H9 (cell line): ENCODE measurements around the gene IFNA2. TPM values are rescaled to one million over a fixed set of nuclear protein-coding genes. Genes with fewer than 3 reads are reported as not detected.

Source experiments
- DNase-seq: peaks from one replicate; pipeline ENCODE4 v3.0.0-alpha.2; 2017
- H2AFZ ChIP-seq: one replicate; pipeline ENCODE4 v1.6.1; 2013; ENCODE audit warnings: mild to moderate bottlenecking, low read length, control low read depth, moderate library complexity
- H2AK5ac ChIP-seq: 2 replicates; pipeline ENCODE4 v1.6.1; 2013; ENCODE audit warnings: low read length, control low read depth, mixed read lengths; ENCODE audit not compliant: insufficient read length
- H2BK120ac ChIP-seq: one replicate; pipeline ENCODE4 v1.6.1; 2013; ENCODE audit warnings: low read depth, mild to moderate bottlenecking, low read length, control low read depth, inconsistent platforms; ENCODE audit not compliant: poor library complexity, severe bottlenecking
- H2BK12ac ChIP-seq: 2 replicates; pipeline ENCODE4 v1.6.1; 2013; ENCODE audit warnings: low read length, control low read depth, mixed read lengths, low read depth; ENCODE audit not compliant: insufficient read length
- H2BK15ac ChIP-seq: 2 replicates; pipeline ENCODE4 v1.6.1; 2013; ENCODE audit warnings: low read depth, low read length, control low read depth
- H2BK20ac ChIP-seq: one replicate; pipeline ENCODE4 v1.6.1; 2013; ENCODE audit warnings: low read depth, mild to moderate bottlenecking, low read length, control low read depth, inconsistent platforms; ENCODE audit not compliant: poor library complexity, severe bottlenecking
- H2BK5ac ChIP-seq: 2 replicates; pipeline ENCODE4 v1.6.1; 2013; ENCODE audit warnings: low read length, control low read depth, mixed read lengths; ENCODE audit not compliant: insufficient read length
- H3K14ac ChIP-seq: 2 replicates; pipeline ENCODE4 v1.6.1; 2013; ENCODE audit warnings: low read length, control low read depth; ENCODE audit not compliant: insufficient read depth
- H3K18ac ChIP-seq: 2 replicates; pipeline ENCODE4 v1.6.1; 2013; ENCODE audit warnings: low read depth, mild to moderate bottlenecking, mixed read lengths, low read length, control low read depth; ENCODE audit not compliant: insufficient read length
- H3K23ac ChIP-seq: 2 replicates; pipeline ENCODE4 v1.6.1; 2013; ENCODE audit warnings: low read length, control low read depth, mixed read lengths, low read depth; ENCODE audit not compliant: insufficient read length
- H3K23me2 ChIP-seq: 2 replicates; pipeline ENCODE4 v1.6.1; 2013; ENCODE audit warnings: low read depth, mild to moderate bottlenecking, mixed read lengths, low read length, control low read depth; ENCODE audit not compliant: insufficient read length, poor library complexity, severe bottlenecking
- H3K27ac ChIP-seq: 2 replicates; pipeline ENCODE4 v1.5.1; 2013; ENCODE audit warnings: low read length, control low read depth, mixed read lengths, low read depth; ENCODE audit not compliant: insufficient read length
- H3K27me3 ChIP-seq: 2 replicates; pipeline ENCODE4 v1.6.1; 2013; ENCODE audit warnings: low read length, control low read depth, inconsistent platforms; ENCODE audit not compliant: insufficient read depth
- H3K4ac ChIP-seq: 2 replicates; pipeline ENCODE4 v1.6.1; 2013; ENCODE audit warnings: low read depth, mild to moderate bottlenecking, control low read depth, inconsistent platforms, low read length, moderate library complexity
- H3K4me1 ChIP-seq: 2 replicates; pipeline ENCODE4 v1.6.1; 2013; ENCODE audit warnings: low read length, control low read depth, inconsistent platforms; ENCODE audit not compliant: insufficient read depth
- H3K4me2 ChIP-seq: 2 replicates; pipeline ENCODE4 v1.6.1; 2013; ENCODE audit warnings: low read length, control low read depth, mixed read lengths; ENCODE audit not compliant: insufficient read length, insufficient read depth
- H3K56ac ChIP-seq: 2 replicates; pipeline ENCODE4 v1.6.1; 2013; ENCODE audit warnings: low read depth, mild to moderate bottlenecking, mixed read lengths, low read length, control low read depth; ENCODE audit not compliant: insufficient read length
- H3K79me1 ChIP-seq: 2 replicates; pipeline ENCODE4 v1.6.1; 2013; ENCODE audit warnings: low read depth, mild to moderate bottlenecking, moderate library complexity, low read length, control low read depth, inconsistent platforms; ENCODE audit not compliant: insufficient read depth, poor library complexity, severe bottlenecking
- H3K79me2 ChIP-seq: 2 replicates; pipeline ENCODE4 v1.6.1; 2013; ENCODE audit warnings: low read length, control low read depth, inconsistent platforms; ENCODE audit not compliant: insufficient read depth
- H3K9ac ChIP-seq: 2 replicates; pipeline ENCODE4 v1.6.1; 2013; ENCODE audit warnings: low read length, control low read depth, mixed read lengths; ENCODE audit not compliant: insufficient read length; ENCODE audit errors: extremely low read depth
- H3K9me3 ChIP-seq: one replicate; pipeline ENCODE4 v1.6.1; 2013; ENCODE audit warnings: low read depth, low read length, inconsistent platforms; ENCODE audit not compliant: control insufficient read depth
- H3T11ph ChIP-seq: one replicate; pipeline ENCODE4 v1.6.1; 2013; ENCODE audit warnings: mild to moderate bottlenecking, low read length, control low read depth, inconsistent platforms
- H4K20me1 ChIP-seq: one replicate; pipeline ENCODE4 v1.6.1; 2013; ENCODE audit not compliant: control insufficient read depth, insufficient read length, insufficient read depth
- H4K5ac ChIP-seq: 2 replicates; pipeline ENCODE4 v1.6.1; 2013; ENCODE audit warnings: low read depth, mild to moderate bottlenecking, mixed read lengths, low read length, control low read depth; ENCODE audit not compliant: insufficient read length
- H4K8ac ChIP-seq: replicated peaks from 2 replicates; pipeline ENCODE4 v1.6.1; 2013; ENCODE audit warnings: low read length, control low read depth, mixed read lengths, low read depth; ENCODE audit not compliant: insufficient read length
- H4K91ac ChIP-seq: 2 replicates; pipeline ENCODE4 v1.6.1; 2013; ENCODE audit warnings: low read depth, mild to moderate bottlenecking, moderate library complexity, mixed read lengths, low read length, control low read depth; ENCODE audit not compliant: insufficient read length
- H3K27ac Mint-ChIP-seq, 3 experiments: 2 replicates in 2 of 3; 3 replicates in 1 of 3; pipeline ENCODE4 v1.8.0; 2020 to 2021; ENCODE audit warnings: mixed read lengths in 3 of 3, mild to moderate bottlenecking in 1 of 3, moderate library complexity in 1 of 3
- H3K27me3 Mint-ChIP-seq: 2 replicates; pipeline ENCODE4 v1.8.0; 2021; ENCODE audit warnings: low read depth, mild to moderate bottlenecking, moderate library complexity, mixed read lengths
- H3K36me3 Mint-ChIP-seq, 3 experiments: 2 replicates in 2 of 3; 3 replicates in 1 of 3; pipeline ENCODE4 v1.8.0; 2020 to 2021; ENCODE audit warnings: low read depth in 3 of 3, mixed read lengths in 3 of 3; ENCODE audit not compliant: insufficient read depth in 1 of 3
- H3K4me1 Mint-ChIP-seq, 2 experiments: 2 replicates each; pipeline ENCODE4 v1.8.0; 2020; ENCODE audit warnings: mixed read lengths in 2 of 2
- H3K4me3 Mint-ChIP-seq, 2 experiments: 2 replicates in 1 of 2; 3 replicates in 1 of 2; pipeline ENCODE4 v1.8.0; 2020 to 2021; ENCODE audit warnings: mild to moderate bottlenecking in 2 of 2, mixed read lengths in 2 of 2, moderate library complexity in 1 of 2
- H3K9me3 Mint-ChIP-seq, 2 experiments: 2 replicates in 1 of 2; 3 replicates in 1 of 2; pipeline ENCODE4 v1.8.0; 2020; ENCODE audit warnings: mild to moderate bottlenecking in 2 of 2, mixed read lengths in 2 of 2, moderate library complexity in 1 of 2
- WGBS: extraction: QIAGEN DNeasy Blood & Tissue Kit; methylation state at CpG from one replicate; pipeline ENCODE4 v1.1.7; 2013; ENCODE audit warnings: missing lambda C conversion rate, low lambda C conversion rate, mixed read lengths; ENCODE audit not compliant: insufficient read length; ENCODE audit errors: extremely low coverage; 5-methylcytosine and 5-hydroxymethylcytosine counted together
- total RNA-seq: library from RNA; stranded (reverse); gene quantifications from 2 replicates; pipeline ENCODE4 v1.2.1, GENCODE V29; 2021
- TF ChIP-seq, protein P1 (sequence below): fragments of 200-600 bp; sonication (generic); conservative IDR thresholded peaks from 3 replicates; pipeline ENCODE4 v1.8.0; 2021; ENCODE audit warnings: antibody characterized with exemption, mild to moderate bottlenecking

Gene IFNA2
- total RNA-seq, 1 experiment from 2014 or later, result not detected

- no peak overlapping the region for H2BK20ac ChIP-seq
- no peak overlapping the region for H2AK5ac ChIP-seq
- H3K4me2 ChIP-seq, result no peak overlapping the region
- no peak overlapping the region for H3K23ac ChIP-seq
- TF ChIP-seq, protein P1, sequence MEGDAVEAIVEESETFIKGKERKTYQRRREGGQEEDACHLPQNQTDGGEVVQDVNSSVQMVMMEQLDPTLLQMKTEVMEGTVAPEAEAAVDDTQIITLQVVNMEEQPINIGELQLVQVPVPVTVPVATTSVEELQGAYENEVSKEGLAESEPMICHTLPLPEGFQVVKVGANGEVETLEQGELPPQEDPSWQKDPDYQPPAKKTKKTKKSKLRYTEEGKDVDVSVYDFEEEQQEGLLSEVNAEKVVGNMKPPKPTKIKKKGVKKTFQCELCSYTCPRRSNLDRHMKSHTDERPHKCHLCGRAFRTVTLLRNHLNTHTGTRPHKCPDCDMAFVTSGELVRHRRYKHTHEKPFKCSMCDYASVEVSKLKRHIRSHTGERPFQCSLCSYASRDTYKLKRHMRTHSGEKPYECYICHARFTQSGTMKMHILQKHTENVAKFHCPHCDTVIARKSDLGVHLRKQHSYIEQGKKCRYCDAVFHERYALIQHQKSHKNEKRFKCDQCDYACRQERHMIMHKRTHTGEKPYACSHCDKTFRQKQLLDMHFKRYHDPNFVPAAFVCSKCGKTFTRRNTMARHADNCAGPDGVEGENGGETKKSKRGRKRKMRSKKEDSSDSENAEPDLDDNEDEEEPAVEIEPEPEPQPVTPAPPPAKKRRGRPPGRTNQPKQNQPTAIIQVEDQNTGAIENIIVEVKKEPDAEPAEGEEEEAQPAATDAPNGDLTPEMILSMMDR, result no peak
- no peaks in the 10 kb centered on the region for H3K36me3 Mint-ChIP-seq
- no peak overlapping the region for H2BK12ac ChIP-seq
- H2AFZ ChIP-seq, result no peak overlapping the region
- H3K79me2 ChIP-seq, result no peaks in the 10 kb centered on the region
- no peak overlapping the region for H4K5ac ChIP-seq
- no peak overlapping the region for H3K27ac ChIP-seq
- H4K91ac ChIP-seq, result no peak overlapping the region
- no peak overlapping the region for H3K14ac ChIP-seq
- H4K8ac ChIP-seq, result no peak overlapping the region
- no peaks in the 10 kb centered on the region for H4K20me1 ChIP-seq
- H3K4me3 Mint-ChIP-seq, result no peak overlapping the region
- no peak overlapping the region for H2BK15ac ChIP-seq
- no peak overlapping the region for H3K9ac ChIP-seq
- H3K4me1 ChIP-seq, result no peaks in the 10 kb centered on the region
- no peak overlapping the region for H3K4ac ChIP-seq
- no peak overlapping the region for H3K18ac ChIP-seq
- no peaks in the 10 kb centered on the region for H3K27me3 ChIP-seq
- no peak overlapping the region for H2BK5ac ChIP-seq
- no peak overlapping the region for H2BK120ac ChIP-seq
- no peak for DNase-seq
- WGBS, result no CpG with 5 or more reads among the region's 5 CpGs
- H3K4me1 Mint-ChIP-seq, result no peaks in the 10 kb centered on the region
- H3K79me1 ChIP-seq, result no peaks in the 10 kb centered on the region
- no peaks in the 10 kb centered on the region for H3K27me3 Mint-ChIP-seq
- H3K9me3 Mint-ChIP-seq, result no peaks in the 10 kb centered on the region
- H3K56ac ChIP-seq, result no peak overlapping the region
- no peak overlapping the region for H3T11ph ChIP-seq
- H3K9me3 ChIP-seq, result no peaks in the 10 kb centered on the region
- H3K23me2 ChIP-seq, result no peaks in the 10 kb centered on the region
- H3K27ac Mint-ChIP-seq, result no peak overlapping the region; a peak in 1 of 7 replicates
These were observed 30.5 kb upstream of the IFNA2 start for GRCh38 chr9:21415493-21416267.
